ENCODE measurements around the gene RIGI.
"Not testable (repeated sequence)": the region's sequence is repeated elsewhere in the genome, so short reads cannot be mapped to it uniquely, and the experiment has no call there.

The RIGI gene

GRCh38 chr9:32526707-32527048 is 682 bp upstream of the RIGI start:
- DNase-seq (ENCODE audit: low spot score) = no peak

GRCh38 chr9:32525709-32526030 is 326 bp downstream of the RIGI start:
- no peak for DNase-seq (ENCODE audit: low spot score)

- no peak for DNase-seq (ENCODE audit: low spot score)
Observed at GRCh38 chr9:32524892-32525708, 896 bp downstream of the RIGI start.

- DNase-seq (ENCODE audit: low spot score) = not testable (repeated sequence)
Observed at GRCh38 chr9:32524558-32524891, 1.5 kb downstream of the RIGI start.

- no peak for DNase-seq (ENCODE audit: low spot score)
Observed at GRCh38 chr9:32523910-32524309, 2.1 kb downstream of the RIGI start.

GRCh38 chr9:32518276-32518675 is 7.7 kb downstream of the RIGI start:
- DNase-seq (ENCODE audit: low spot score) = no peak

DNA sequence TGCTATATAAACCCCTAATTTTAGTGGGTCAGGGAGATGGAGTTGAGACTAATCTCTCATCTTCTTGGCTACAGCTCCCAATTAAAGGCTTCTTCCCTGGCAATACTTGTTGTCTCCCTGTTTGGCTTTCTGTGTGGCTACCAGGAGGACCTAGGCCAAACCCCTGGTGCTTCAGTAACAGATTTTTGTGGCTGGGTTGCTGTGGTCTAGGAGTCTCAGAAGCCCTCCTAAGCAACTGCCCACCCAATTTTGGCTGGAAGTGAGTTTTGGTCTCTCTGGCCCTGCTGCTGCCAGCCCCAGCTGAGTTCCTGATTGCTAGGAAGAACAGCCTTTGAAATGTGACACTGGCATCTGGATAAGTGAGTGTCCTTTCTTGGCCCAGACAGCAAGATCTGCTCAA is 9.8 kb downstream of the RIGI start:
- DNase-seq (ENCODE audit: low spot score) = no peak

DNA sequence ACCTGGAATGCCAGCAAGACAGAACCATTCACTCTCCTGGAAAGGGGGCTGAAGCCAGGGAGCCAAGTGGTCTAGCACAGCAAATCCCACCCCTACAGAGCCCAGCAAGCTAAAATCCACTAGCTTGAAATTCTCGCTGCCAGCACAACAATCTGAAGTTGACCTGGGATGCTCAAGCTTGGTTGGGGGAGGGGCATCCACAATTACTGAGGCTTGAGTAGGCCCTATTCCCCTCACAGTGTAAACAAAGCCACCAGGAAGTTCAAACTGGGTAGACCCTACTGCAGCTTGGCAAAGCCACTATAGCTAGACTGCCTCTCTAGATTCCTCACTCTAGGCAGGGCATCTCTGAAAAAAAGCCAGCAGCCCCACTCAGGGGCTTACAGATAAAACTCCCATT is 17.3 kb downstream of the RIGI start:
- DNase-seq (ENCODE audit: low spot score) = no peak

DNA sequence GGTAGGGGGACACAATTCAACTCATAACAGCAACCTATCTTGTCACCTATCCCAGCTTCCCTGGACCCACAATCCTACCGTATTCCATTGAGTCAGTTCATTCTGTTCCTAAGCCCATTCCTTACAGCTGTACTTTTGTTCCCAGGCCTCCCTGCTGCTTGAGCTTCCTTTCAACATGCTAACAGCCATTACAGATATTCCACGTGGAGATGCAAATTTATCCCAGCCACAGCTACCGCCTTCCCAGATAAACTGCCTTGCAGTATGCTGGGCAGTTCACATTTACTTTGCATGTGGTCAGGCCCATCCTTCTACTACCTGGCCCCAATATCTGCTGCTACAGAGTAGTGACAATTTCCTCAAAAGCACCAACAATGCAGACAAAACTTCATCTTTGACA is 23.0 kb downstream of the RIGI start:
- no peak for DNase-seq (ENCODE audit: low spot score)

GRCh38 chr9:32502464-32502863 is 23.5 kb downstream of the RIGI start:
- DNase-seq (ENCODE audit: low spot score) = no peak

DNA sequence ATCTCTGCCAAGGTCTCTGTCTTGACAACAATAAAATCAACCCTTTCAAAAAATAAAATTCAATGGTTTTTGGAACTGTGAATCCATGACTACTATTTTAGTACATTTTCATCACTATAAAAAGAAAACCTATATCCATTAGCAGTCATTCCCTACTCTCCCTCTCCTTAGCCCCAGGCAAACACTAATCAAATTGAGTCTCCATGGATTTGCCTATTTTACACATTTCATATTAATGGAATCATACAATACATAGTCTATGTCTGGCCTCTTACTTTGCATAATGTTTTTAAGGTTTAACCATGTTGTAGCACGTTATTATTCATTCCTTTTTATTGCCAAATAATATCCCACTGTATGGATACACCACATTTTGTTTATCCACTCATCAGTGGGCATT is 24.1 kb downstream of the RIGI start:
- DNase-seq (ENCODE audit: low spot score) = no peak

DNA sequence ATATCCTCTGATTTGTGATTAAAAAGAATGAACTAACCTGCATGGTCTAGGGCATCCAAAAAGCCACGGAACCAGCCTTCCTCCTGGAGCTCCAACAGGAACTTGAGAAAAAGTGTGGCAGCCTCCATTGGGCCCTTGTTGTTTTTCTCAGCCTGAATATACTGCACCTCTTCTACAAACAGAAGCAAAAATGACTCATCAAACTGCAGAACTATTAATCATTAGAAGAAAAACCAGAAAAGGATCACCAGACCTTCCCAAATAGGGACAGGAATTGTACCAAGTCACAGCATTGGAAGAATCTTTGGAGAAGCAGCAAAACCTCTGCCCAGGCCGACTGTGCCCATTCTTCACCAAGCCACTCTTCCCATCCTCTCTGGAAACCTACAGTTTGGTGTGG is 25.2 kb downstream of the RIGI start:
- no peak for DNase-seq (ENCODE audit: low spot score)

DNA sequence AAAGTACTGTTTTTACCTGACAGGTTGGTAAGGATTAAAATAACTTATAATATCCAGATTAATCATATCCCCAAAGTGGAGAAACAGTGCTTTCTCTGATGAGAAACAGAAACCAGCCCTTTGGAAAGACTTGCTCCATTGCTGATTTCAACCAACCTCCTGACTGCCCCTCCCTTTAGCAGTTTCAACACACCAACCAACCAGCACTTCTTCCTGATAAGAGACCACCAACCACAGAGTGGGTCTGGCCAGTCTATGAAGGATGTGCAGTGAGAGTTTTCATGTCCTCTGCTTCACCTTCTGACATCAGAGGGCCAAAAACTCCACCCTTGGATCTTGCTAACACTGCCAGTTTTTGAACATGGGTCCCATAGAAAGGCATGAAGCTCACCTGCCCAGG is 28.1 kb downstream of the RIGI start:
- DNase-seq (ENCODE audit: low spot score) = no peak

- DNase-seq (ENCODE audit: low spot score) = no peak
Observed at GRCh38 chr9:32490601-32491000, 35.4 kb downstream of the RIGI start.

- no peak for DNase-seq (ENCODE audit: low spot score)
Observed at GRCh38 chr9:32487981-32488380, 38.0 kb downstream of the RIGI start.

GRCh38 chr9:32486839-32487562 is 39.0 kb downstream of the RIGI start:
- DNase-seq (ENCODE audit: low spot score) = no peak

GRCh38 chr9:32483343-32483742 is 42.7 kb downstream of the RIGI start:
- DNase-seq (ENCODE audit: low spot score) = no peak

Measured in D341Med (cell line).